Osteocyte (in vitro differentiated cells): ENCODE data around the gene SPINDOC. TPM values are rescaled to one million over a fixed set of nuclear protein-coding genes. Genes with fewer than 3 reads are reported as not detected.

Experiments
- DNase-seq: peaks from one replicate; pipeline ENCODE4 v3.0.0; 2021; ENCODE audit warnings: mixed read lengths; ENCODE audit not compliant: unreplicated experiment; ENCODE audit errors: extremely low spot score
- H3K27ac Mint-ChIP-seq: one replicate; pipeline ENCODE4 v1.8.0; 2021; ENCODE audit warnings: mild to moderate bottlenecking, mixed read lengths; ENCODE audit not compliant: unreplicated experiment
- H3K27me3 Mint-ChIP-seq: one replicate; pipeline ENCODE4 v1.8.0; 2021; ENCODE audit warnings: mixed read lengths; ENCODE audit not compliant: unreplicated experiment
- H3K36me3 Mint-ChIP-seq: one replicate; pipeline ENCODE4 v1.8.0; 2021; ENCODE audit warnings: mixed read lengths; ENCODE audit not compliant: unreplicated experiment
- H3K4me1 Mint-ChIP-seq: one replicate; pipeline ENCODE4 v1.8.0; 2021; ENCODE audit warnings: mixed read lengths; ENCODE audit not compliant: unreplicated experiment
- H3K4me3 Mint-ChIP-seq: one replicate; pipeline ENCODE4 v1.8.0; 2021; ENCODE audit warnings: mild to moderate bottlenecking, moderate library complexity, mixed read lengths; ENCODE audit not compliant: unreplicated experiment
- H3K9me3 Mint-ChIP-seq: one replicate; pipeline ENCODE4 v1.8.0; 2021; ENCODE audit warnings: mixed read lengths; ENCODE audit not compliant: unreplicated experiment
- CTCF ChIP-seq: fragments of 200-600 bp; sonication (generic); IDR thresholded peaks from 2 replicates; pipeline ENCODE4 v1.5.0; 2021; ENCODE audit warnings: antibody characterized with exemption, mild to moderate bottlenecking, moderate library complexity
- total RNA-seq: library from RNA; stranded (reverse); gene quantifications from 2 replicates; pipeline ENCODE4 v1.2.1, GENCODE V29; 2021

The SPINDOC gene
- total RNA-seq, 1 donor from 2014 or later, result 33.5 TPM

GRCh38 chr11:63775191-63775590, 38.1 kb upstream of the SPINDOC start:
- H3K9me3 Mint-ChIP-seq, result no peaks in the 10 kb centered on the region
- H3K36me3 Mint-ChIP-seq, result no peaks in the 10 kb centered on the region
- peaks cover 7% of the 10 kb centered on the region for H3K4me1 Mint-ChIP-seq
- H3K4me3 Mint-ChIP-seq, result no peak overlapping the region
- H3K27me3 Mint-ChIP-seq, result no peaks in the 10 kb centered on the region
- DNase-seq, result no peak
- no peak overlapping the region for H3K27ac Mint-ChIP-seq
- TF ChIP-seq CTCF, result no peak

GRCh38 chr11:63779039-63779438, 34.2 kb upstream of the SPINDOC start:
- no peak for DNase-seq
- Mint-ChIP-seq H3K4me1 (peaks cover 6% of the 10 kb centered on the region), H3K4me3 (no peak overlapping the region), H3K9me3 (no peaks in the 10 kb centered on the region), H3K36me3 (no peaks in the 10 kb centered on the region), H3K27me3 (no peaks in the 10 kb centered on the region), H3K27ac (no peak overlapping the region)
- no peak for TF ChIP-seq CTCF

- Mint-ChIP-seq H3K36me3 (no peaks in the 10 kb centered on the region), H3K4me3 (no peak overlapping the region), H3K27ac (no peak overlapping the region), H3K4me1 (peaks cover 9% of the 10 kb centered on the region), H3K9me3 (no peaks in the 10 kb centered on the region), H3K27me3 (no peaks in the 10 kb centered on the region)
- no peak for TF ChIP-seq CTCF
- DNase-seq, result no peak
Observed at GRCh38 chr11:63782749-63783148, 30.5 kb upstream of the SPINDOC start.

- Mint-ChIP-seq H3K27ac (no peak overlapping the region), H3K9me3 (no peaks in the 10 kb centered on the region), H3K4me3 (no peak overlapping the region), H3K27me3 (no peaks in the 10 kb centered on the region), H3K4me1 (peaks cover 5% of the 10 kb centered on the region), H3K36me3 (no peaks in the 10 kb centered on the region)
- DNase-seq, result no peak
- no peak for TF ChIP-seq CTCF
Observed at GRCh38 chr11:63783925-63784592, 29.2 kb upstream of the SPINDOC start.

GRCh38 chr11:63785823-63786222, 27.4 kb upstream of the SPINDOC start:
- Mint-ChIP-seq H3K27me3 (no peaks in the 10 kb centered on the region), H3K27ac (no peak overlapping the region), H3K36me3 (no peaks in the 10 kb centered on the region), H3K4me1 (peaks cover 4% of the 10 kb centered on the region), H3K9me3 (no peaks in the 10 kb centered on the region), H3K4me3 (no peak overlapping the region)
- DNase-seq, result no peak
- no peak for TF ChIP-seq CTCF
